ENCODE results near the gene DYRK4. TPM values are rescaled to one million over a fixed set of nuclear protein-coding genes. Genes with fewer than 3 reads are reported as not detected.
A peak's percentile ranks its signal among the peaks of the same experiment; 100 is the strongest.

Gene DYRK4
- total and polyA plus RNA-seq, 2 of the 13 experiments (the other 11 are each of a cell fraction or from before 2014, with no cell fraction given), result 29.4 to 40.2 TPM

DNA sequence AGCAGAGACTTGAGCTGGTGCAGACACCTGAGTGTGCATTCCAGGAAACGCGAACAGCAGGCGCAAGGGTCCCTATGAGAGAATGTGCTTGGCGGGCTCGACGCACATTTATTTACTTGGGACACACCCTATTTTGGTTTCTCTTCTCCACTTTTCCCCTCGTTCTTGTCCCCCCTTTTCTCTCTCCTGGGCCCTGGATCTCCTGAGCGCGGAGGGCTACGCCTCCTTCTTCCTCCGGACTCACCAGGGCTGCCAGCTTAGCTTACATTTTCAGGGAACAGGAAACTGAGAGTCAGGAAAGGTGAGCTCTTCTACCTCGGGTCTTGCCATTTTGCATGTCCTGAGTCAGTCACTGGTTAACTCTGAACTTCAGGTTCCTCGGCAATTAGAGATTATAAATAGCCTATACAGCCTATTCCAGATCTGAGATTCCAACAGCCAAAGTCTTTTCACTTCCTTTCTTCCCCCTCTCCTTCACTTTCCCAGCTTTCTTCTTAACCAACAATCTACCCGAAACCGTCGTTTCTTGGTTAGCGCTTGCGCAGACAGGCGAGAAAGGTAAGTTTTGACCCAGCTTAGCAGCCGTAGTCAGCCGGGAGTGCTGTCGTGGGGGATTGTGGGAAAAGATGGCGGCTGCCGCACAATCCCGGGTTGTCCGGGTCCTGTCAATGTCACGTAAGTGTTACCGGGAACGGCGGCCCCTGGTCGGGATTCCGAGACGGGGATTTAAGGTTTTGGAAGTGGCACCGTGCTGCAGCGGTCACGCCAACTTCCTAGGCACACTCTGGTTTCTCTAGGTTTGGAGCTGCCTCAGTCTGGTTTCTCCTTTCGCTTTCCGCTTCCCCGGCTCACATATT, 86.7 kb downstream of the DYRK4 start, which contains the start of the genes AKAP3 and NDUFA9 (continued):
- TF ChIP-seq, protein P1, sequence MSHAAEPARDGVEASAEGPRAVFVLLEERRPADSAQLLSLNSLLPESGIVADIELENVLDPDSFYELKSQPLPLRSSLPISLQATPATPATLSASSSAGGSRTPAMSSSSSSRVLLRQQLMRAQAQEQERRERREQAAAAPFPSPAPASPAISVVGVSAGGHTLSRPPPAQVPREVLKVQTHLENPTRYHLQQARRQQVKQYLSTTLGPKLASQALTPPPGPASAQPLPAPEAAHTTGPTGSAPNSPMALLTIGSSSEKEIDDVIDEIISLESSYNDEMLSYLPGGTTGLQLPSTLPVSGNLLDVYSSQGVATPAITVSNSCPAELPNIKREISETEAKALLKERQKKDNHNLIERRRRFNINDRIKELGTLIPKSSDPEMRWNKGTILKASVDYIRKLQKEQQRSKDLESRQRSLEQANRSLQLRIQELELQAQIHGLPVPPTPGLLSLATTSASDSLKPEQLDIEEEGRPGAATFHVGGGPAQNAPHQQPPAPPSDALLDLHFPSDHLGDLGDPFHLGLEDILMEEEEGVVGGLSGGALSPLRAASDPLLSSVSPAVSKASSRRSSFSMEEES (CRISPR knock-in tag; IDR thresholded peaks at IDR 0.05), result peak; percentile 21; the same call in 1 of the 2 replicates
- TF ChIP-seq, protein P2, sequence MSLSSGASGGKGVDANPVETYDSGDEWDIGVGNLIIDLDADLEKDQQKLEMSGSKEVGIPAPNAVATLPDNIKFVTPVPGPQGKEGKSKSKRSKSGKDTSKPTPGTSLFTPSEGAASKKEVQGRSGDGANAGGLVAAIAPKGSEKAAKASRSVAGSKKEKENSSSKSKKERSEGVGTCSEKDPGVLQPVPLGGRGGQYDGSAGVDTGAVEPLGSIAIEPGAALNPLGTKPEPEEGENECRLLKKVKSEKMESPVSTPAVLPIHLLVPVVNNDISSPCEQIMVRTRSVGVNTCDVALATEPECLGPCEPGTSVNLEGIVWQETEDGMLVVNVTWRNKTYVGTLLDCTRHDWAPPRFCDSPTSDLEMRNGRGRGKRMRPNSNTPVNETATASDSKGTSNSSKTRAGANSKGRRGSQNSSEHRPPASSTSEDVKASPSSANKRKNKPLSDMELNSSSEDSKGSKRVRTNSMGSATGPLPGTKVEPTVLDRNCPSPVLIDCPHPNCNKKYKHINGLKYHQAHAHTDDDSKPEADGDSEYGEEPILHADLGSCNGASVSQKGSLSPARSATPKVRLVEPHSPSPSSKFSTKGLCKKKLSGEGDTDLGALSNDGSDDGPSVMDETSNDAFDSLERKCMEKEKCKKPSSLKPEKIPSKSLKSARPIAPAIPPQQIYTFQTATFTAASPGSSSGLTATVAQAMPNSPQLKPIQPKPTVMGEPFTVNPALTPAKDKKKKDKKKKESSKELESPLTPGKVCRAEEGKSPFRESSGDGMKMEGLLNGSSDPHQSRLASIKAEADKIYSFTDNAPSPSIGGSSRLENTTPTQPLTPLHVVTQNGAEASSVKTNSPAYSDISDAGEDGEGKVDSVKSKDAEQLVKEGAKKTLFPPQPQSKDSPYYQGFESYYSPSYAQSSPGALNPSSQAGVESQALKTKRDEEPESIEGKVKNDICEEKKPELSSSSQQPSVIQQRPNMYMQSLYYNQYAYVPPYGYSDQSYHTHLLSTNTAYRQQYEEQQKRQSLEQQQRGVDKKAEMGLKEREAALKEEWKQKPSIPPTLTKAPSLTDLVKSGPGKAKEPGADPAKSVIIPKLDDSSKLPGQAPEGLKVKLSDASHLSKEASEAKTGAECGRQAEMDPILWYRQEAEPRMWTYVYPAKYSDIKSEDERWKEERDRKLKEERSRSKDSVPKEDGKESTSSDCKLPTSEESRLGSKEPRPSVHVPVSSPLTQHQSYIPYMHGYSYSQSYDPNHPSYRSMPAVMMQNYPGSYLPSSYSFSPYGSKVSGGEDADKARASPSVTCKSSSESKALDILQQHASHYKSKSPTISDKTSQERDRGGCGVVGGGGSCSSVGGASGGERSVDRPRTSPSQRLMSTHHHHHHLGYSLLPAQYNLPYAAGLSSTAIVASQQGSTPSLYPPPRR (CRISPR knock-in tag; IDR thresholded peaks at IDR 0.05; ENCODE audit: borderline replicate concordance), result 0 out of 2 replicates have a peak, but pooled peaks have one; percentile 15
- TF ChIP-seq ZNF414 (CRISPR knock-in tag; IDR thresholded peaks at IDR 0.05) (no peak), PHF20 (CRISPR knock-in tag; IDR thresholded peaks at IDR 0.05) (peak; percentile 95), TAF1 (CRISPR knock-in tag; IDR thresholded peaks at IDR 0.05) (peak; percentile 85), RFXAP (CRISPR knock-in tag; IDR thresholded peaks at IDR 0.05; ENCODE audit: borderline replicate concordance) (no peak), NFE2L2 (IDR thresholded peaks at IDR 0.05; ENCODE audit: low read length) (no peak), BCL6 (CRISPR knock-in tag; IDR thresholded peaks at IDR 0.05) (peak; percentile 60), FOXO4 (CRISPR knock-in tag; conservative IDR thresholded peaks at IDR 0.05) (no peak), KLF9 (CRISPR knock-in tag; IDR thresholded peaks at IDR 0.05; ENCODE audit: low read depth) (no peak), ZNF343 (CRISPR knock-in tag; IDR thresholded peaks at IDR 0.05) (no peak), ZNF710 (CRISPR knock-in tag; IDR thresholded peaks at IDR 0.05; ENCODE audit: borderline replicate concordance) (peak; percentile 61; the same call in 1 of the 2 replicates), GATA4 (IDR thresholded peaks at IDR 0.05; ENCODE audit: borderline replicate concordance, low read depth) (peak; percentile 52; the same call in 1 of the 2 replicates), ZGPAT (CRISPR knock-in tag; IDR thresholded peaks at IDR 0.05) (peak; percentile 73), PTBP1 (IDR thresholded peaks at IDR 0.05; ENCODE audit: low read depth, low read length, poor library complexity, severe bottlenecking) (no peak)
